CD14-positive monocyte (primary cell): ENCODE data around the gene WNT3. TPM values are rescaled to one million over a fixed set of nuclear protein-coding genes. Genes with fewer than 3 reads are reported as not detected.

Experiments used
- DNase-seq, 3 donors: peaks; one replicate each; pipeline ENCODE4 v3.0.0-alpha.2; 2011 to 2022
- H2AFZ ChIP-seq: 2 replicates; pipeline ENCODE4 v1.6.0; 2012; ENCODE audit warnings: mild to moderate bottlenecking, low read depth, low read length, inconsistent platforms; ENCODE audit not compliant: insufficient read depth, poor library complexity, severe bottlenecking
- H3K27ac ChIP-seq, 2 donors: 1 replicate in 1 of 2; 2 replicates in 1 of 2; pipeline ENCODE4 v1.5.1; 2012 to 2013; ENCODE audit warnings: low read length in 2 of 2, control low read depth in 1 of 2, inconsistent platforms in 1 of 2, low read depth in 1 of 2, mild to moderate bottlenecking in 1 of 2
- H3K27me3 ChIP-seq, 2 donors: one replicate each; pipeline versions ENCODE4 v1.6.0 to v1.6.1; 2011 to 2013; ENCODE audit warnings: low read length in 2 of 2; ENCODE audit not compliant: control insufficient read depth in 2 of 2, insufficient read depth in 2 of 2
- H3K36me3 ChIP-seq, 2 donors: replicated peaks in 1 of 2; 1 replicate in 1 of 2; 2 replicates in 1 of 2; pipeline versions ENCODE4 v1.5.1 to v1.6.1; 2012 to 2013; ENCODE audit warnings: low read length in 2 of 2, control low read depth in 1 of 2, inconsistent platforms in 1 of 2, mild to moderate bottlenecking in 1 of 2; ENCODE audit not compliant: insufficient read depth in 2 of 2, control insufficient read depth in 1 of 2
- H3K4me1 ChIP-seq, 2 donors: 1 replicate in 1 of 2; 2 replicates in 1 of 2; pipeline versions ENCODE4 v1.5.1 to v1.6.1; 2012 to 2013; ENCODE audit warnings: low read length in 2 of 2, control low read depth in 1 of 2, inconsistent platforms in 1 of 2, mild to moderate bottlenecking in 1 of 2, moderate library complexity in 1 of 2; ENCODE audit not compliant: insufficient read depth in 2 of 2, control insufficient read depth in 1 of 2
- H3K4me2 ChIP-seq: replicated peaks from 2 replicates; pipeline ENCODE3; 2012; ENCODE audit warnings: low read length, moderate library complexity, mild to moderate bottlenecking; ENCODE audit not compliant: poor library complexity, severe bottlenecking; ENCODE audit errors: extremely low read depth
- H3K4me3 ChIP-seq, 3 experiments: fragments of 200-600 bp in 1 of 3; sonication (generic) in 1 of 3; replicated peaks in 1 of 3; 1 replicate in 2 of 3; 2 replicates in 1 of 3; pipeline ENCODE4 v1.5.1; 2011 to 2013; ENCODE audit warnings: low read length in 3 of 3, mild to moderate bottlenecking in 3 of 3, control low read depth in 2 of 3, low read depth in 2 of 3, inconsistent platforms in 1 of 3, moderate library complexity in 1 of 3
- H3K79me2 ChIP-seq: 2 replicates; pipeline ENCODE4 v1.6.0; 2012; ENCODE audit warnings: mild to moderate bottlenecking, control low read depth, inconsistent platforms, low read length, moderate library complexity; ENCODE audit not compliant: insufficient read depth
- H3K9ac ChIP-seq: 2 replicates; pipeline ENCODE4 v1.6.0; 2017; ENCODE audit warnings: low read length, mild to moderate bottlenecking; ENCODE audit not compliant: insufficient read depth, poor library complexity, severe bottlenecking
- H3K9me3 ChIP-seq, 2 donors: replicated peaks in 1 of 2; 1 replicate in 1 of 2; 2 replicates in 1 of 2; pipeline versions ENCODE4 v1.5.1 to v1.6.1; 2012 to 2013; ENCODE audit warnings: low read length in 2 of 2, control low read depth in 1 of 2; ENCODE audit not compliant: control insufficient read depth in 1 of 2, insufficient read depth in 1 of 2
- H4K20me1 ChIP-seq: 2 replicates; pipeline ENCODE4 v1.6.0; 2012; ENCODE audit warnings: mild to moderate bottlenecking, low read length, control low read depth, moderate library complexity; ENCODE audit not compliant: insufficient read depth
- H3K27ac Mint-ChIP-seq, 7 donors: one replicate each; pipeline ENCODE4 v1.8.0; 2020; ENCODE audit warnings: mild to moderate bottlenecking in 7 of 7, mixed read lengths in 7 of 7, moderate library complexity in 6 of 7, inconsistent platforms in 2 of 7
- H3K27me3 Mint-ChIP-seq, 3 donors: one replicate each; pipeline ENCODE4 v1.8.0; 2021 to 2022; ENCODE audit warnings: low read depth in 3 of 3, mild to moderate bottlenecking in 3 of 3, mixed read lengths in 3 of 3, moderate library complexity in 3 of 3, inconsistent platforms in 1 of 3
- H3K36me3 Mint-ChIP-seq, 2 donors: one replicate each; pipeline ENCODE4 v1.8.0; 2020; ENCODE audit warnings: mixed read lengths in 2 of 2, inconsistent platforms in 1 of 2, mild to moderate bottlenecking in 1 of 2
- H3K4me1 Mint-ChIP-seq: one replicate; pipeline ENCODE4 v1.8.0; 2020; ENCODE audit warnings: mild to moderate bottlenecking, mixed read lengths
- H3K4me3 Mint-ChIP-seq, 2 donors: one replicate each; pipeline ENCODE4 v1.8.0; 2020; ENCODE audit warnings: mild to moderate bottlenecking in 2 of 2, mixed read lengths in 2 of 2, moderate library complexity in 1 of 2
- H3K9me3 Mint-ChIP-seq, 7 donors: one replicate each; pipeline ENCODE4 v1.8.0; 2020 to 2022; ENCODE audit warnings: mixed read lengths in 7 of 7, mild to moderate bottlenecking in 6 of 7, moderate library complexity in 6 of 7, inconsistent platforms in 2 of 7
- WGBS: methylation state at CpG from one replicate; pipeline ENCODE4 v1.1.5; 2013; ENCODE audit warnings: missing lambda C conversion rate; ENCODE audit not compliant: insufficient coverage; 5-methylcytosine and 5-hydroxymethylcytosine counted together
- intact Hi-C, 2 donors: fragments of 100-400 bp; cut with micrococcal nuclease; formaldehyde crosslinking; loops; one replicate each; pipeline versions ENCODE4 v1.15.0 to v1.15.1; 2023
- polyA plus RNA-seq, 3 donors: library from polyadenylated mRNA; depleted of rRNA in 1 of 3; unstranded in 2 of 3; stranded (reverse) in 1 of 3; fragments of 300-500 nt in 2 of 3; fragments of >200 nt in 1 of 3; fragmentation: Illumina TruSeq in 2 of 3; gene quantifications; 1 replicate in 2 of 3; 2 replicates in 1 of 3; pipeline ENCODE4 v1.2.3, GENCODE V29; 2012 to 2021
- TF ChIP-seq, protein P1 (sequence below): fragments of 200-600 bp; IDR thresholded peaks from one replicate; pipeline ENCODE4 v1.8.0; 2022; ENCODE audit warnings: antibody characterized with exemption, mild to moderate bottlenecking

WNT3 gene
- polyA plus RNA-seq, 3 donors, result 0.01 TPM; not detected in 2

- H3K9me3 ChIP-seq, result peaks cover 0 to 11% of the 10 kb centered on the region in 2 donors
- 97% methylated on average over 12 of the region's 12 CpGs for WGBS
- no peaks in the 10 kb centered on the region for H3K36me3 ChIP-seq
- Mint-ChIP-seq H3K9me3 (peaks cover 0 to 4% (median under 1%) of the 10 kb centered on the region in 7 donors), H3K4me3 (no peak overlapping the region), H3K36me3 (peaks cover 0 to 12% of the 10 kb centered on the region in 2 donors), H3K27ac (no peak overlapping the region), H3K4me1 (peaks cover 6% of the 10 kb centered on the region), H3K27me3 (peaks cover 31 to 35% (median 35%) of the 10 kb centered on the region in 3 donors)
- no peak for DNase-seq
- TF ChIP-seq, protein P1, sequence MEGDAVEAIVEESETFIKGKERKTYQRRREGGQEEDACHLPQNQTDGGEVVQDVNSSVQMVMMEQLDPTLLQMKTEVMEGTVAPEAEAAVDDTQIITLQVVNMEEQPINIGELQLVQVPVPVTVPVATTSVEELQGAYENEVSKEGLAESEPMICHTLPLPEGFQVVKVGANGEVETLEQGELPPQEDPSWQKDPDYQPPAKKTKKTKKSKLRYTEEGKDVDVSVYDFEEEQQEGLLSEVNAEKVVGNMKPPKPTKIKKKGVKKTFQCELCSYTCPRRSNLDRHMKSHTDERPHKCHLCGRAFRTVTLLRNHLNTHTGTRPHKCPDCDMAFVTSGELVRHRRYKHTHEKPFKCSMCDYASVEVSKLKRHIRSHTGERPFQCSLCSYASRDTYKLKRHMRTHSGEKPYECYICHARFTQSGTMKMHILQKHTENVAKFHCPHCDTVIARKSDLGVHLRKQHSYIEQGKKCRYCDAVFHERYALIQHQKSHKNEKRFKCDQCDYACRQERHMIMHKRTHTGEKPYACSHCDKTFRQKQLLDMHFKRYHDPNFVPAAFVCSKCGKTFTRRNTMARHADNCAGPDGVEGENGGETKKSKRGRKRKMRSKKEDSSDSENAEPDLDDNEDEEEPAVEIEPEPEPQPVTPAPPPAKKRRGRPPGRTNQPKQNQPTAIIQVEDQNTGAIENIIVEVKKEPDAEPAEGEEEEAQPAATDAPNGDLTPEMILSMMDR, result no peak
- no peak overlapping the region for H3K9ac ChIP-seq
- no peak overlapping the region for H3K4me2 ChIP-seq
- intact Hi-C loops, result no loop called here
- H3K27me3 ChIP-seq, result peaks cover 6 to 24% of the 10 kb centered on the region in 2 donors
- H2AFZ ChIP-seq, result no peak overlapping the region
- H3K79me2 ChIP-seq, result no peaks in the 10 kb centered on the region
- H4K20me1 ChIP-seq, result no peaks in the 10 kb centered on the region
- H3K27ac ChIP-seq, result no peak overlapping the region
- H3K4me3 ChIP-seq, result no peak overlapping the region
- peaks cover 7 to 8% of the 10 kb centered on the region in 2 donors for H3K4me1 ChIP-seq
Measured at GRCh38 chr17:46765453-46765852, 53.0 kb downstream of the WNT3 start.

DNA sequence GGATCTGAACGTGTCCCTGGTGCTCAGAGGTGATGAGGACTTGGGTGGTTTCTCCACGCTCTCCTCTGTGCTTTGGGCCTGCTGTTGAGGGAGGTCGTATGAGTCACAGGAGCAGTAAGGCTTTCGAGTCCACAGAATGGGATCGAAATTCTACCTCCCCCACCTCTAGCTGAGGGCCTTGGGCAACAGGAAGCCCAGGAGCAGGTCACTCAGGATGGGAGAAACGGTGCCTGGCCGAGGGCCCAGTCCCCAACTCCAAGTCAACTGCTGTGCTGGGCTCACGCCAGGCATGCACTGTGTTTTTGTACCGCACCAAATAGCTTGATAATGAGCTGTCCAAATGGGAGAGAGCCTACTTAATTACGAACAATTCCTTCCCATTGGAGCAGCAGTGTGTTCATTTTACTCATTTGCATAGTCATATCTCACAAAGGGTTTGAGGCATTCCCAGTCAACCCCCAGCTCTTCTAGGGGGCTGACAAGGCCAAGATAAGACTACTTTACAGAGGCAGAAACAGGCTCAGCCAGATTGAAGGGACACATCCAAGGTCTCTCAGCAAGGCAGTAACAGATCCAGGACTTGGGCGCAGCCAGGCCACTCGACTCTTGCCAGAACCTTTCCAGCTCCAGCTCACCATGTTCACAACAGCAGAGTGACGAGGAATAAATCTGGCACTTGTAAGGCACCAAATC is 53.6 kb downstream of the WNT3 start:
- TF ChIP-seq, protein P1, result no peak
- H2AFZ ChIP-seq, result no peak overlapping the region
- intact Hi-C loops, result no loop called here
- H3K4me1 Mint-ChIP-seq, result peaks cover 6% of the 10 kb centered on the region
- peaks cover 2 to 18% of the 10 kb centered on the region in 2 donors for H3K27me3 ChIP-seq
- no peak overlapping the region for H3K27ac ChIP-seq
- no peak overlapping the region for H3K4me2 ChIP-seq
- peaks cover 0 to 12% of the 10 kb centered on the region in 2 donors for H3K36me3 Mint-ChIP-seq
- H4K20me1 ChIP-seq, result no peaks in the 10 kb centered on the region
- no peak for DNase-seq
- peaks cover 25 to 29% (median 29%) of the 10 kb centered on the region in 3 donors for H3K27me3 Mint-ChIP-seq
- H3K4me3 ChIP-seq, result no peak overlapping the region
- H3K79me2 ChIP-seq, result no peaks in the 10 kb centered on the region
- peaks cover 6 to 7% of the 10 kb centered on the region in 2 donors for H3K4me1 ChIP-seq
- peaks cover 0 to 3% of the 10 kb centered on the region in 2 donors for H3K36me3 ChIP-seq
- H3K9me3 Mint-ChIP-seq, result peaks cover 0 to 4% (median 0%) of the 10 kb centered on the region in 7 donors
- WGBS, result 77% methylated on average over 8 of the region's 13 CpGs
- H3K9ac ChIP-seq, result no peak overlapping the region
- H3K27ac Mint-ChIP-seq, result no peak overlapping the region
- no peak overlapping the region for H3K4me3 Mint-ChIP-seq
- H3K9me3 ChIP-seq, result peaks cover 0 to 6% of the 10 kb centered on the region in 2 donors
